ENCODE results near the gene DEFB124. TPM values are rescaled to one million over a fixed set of nuclear protein-coding genes. Genes with fewer than 3 reads are reported as not detected.
"Not testable (repeated sequence)": the region's sequence is repeated elsewhere in the genome, so short reads cannot be mapped to it uniquely, and the experiment has no call there.

Gene DEFB124
- polyA plus RNA-seq, 1 donor (not counting 4 experiments of a cell fraction or from before 2014, with no cell fraction given): not detected

GRCh38 chr20:31472395-31473330 lies 2.3 kb downstream of the DEFB124 start:
- Histone ChIP-seq H3K9me3 (ENCODE audit: control insufficient read depth, low read depth, low read length) (no peaks in the 10 kb centered on the region), H2AFZ (ENCODE audit: control insufficient read depth, low read length) (no peak overlapping the region), H3K4me2 (ENCODE audit: control insufficient read depth, extremely low read depth, insufficient read depth, low read depth, low read length) (no peak overlapping the region), H3K27me3 (ENCODE audit: control insufficient read depth, extremely low read depth, insufficient read depth, low read length) (peaks cover 19% of the 10 kb centered on the region), H3K27ac (ENCODE audit: control insufficient read depth, insufficient read depth, low read length) (no peak overlapping the region), H3K36me3 (ENCODE audit: control insufficient read depth in 2 of 2, extremely low read depth in 1 of 2, insufficient read depth in 2 of 2, low read length in 2 of 2) (no peaks in the 10 kb centered on the region), H3K4me3 (ENCODE audit: control insufficient read depth in 2 of 3, extremely low read depth in 1 of 3, insufficient read depth in 2 of 3, low read depth in 1 of 3, low read length in 3 of 3) (no peak overlapping the region), H3K9ac (ENCODE audit: control insufficient read depth, extremely low read depth, insufficient read depth, low read length) (no peak overlapping the region), H3K79me2 (ENCODE audit: control insufficient read depth, insufficient read depth, low read length) (no peaks in the 10 kb centered on the region), H3K4me1 (ENCODE audit: control insufficient read depth, extremely low read depth, insufficient read depth, low read length) (no peaks in the 10 kb centered on the region), H3K9me1 (ENCODE audit: control insufficient read depth, extremely low read depth, insufficient read depth, low read length) (no peaks in the 10 kb centered on the region), H4K20me1 (ENCODE audit: control insufficient read depth, extremely low read depth, insufficient read depth, low read length) (no peaks in the 10 kb centered on the region)
- dilution Hi-C loops (cut with MboI; ENCODE audit: extremely low pct_ligation_motif_present, low sequenced_read_pairs): no loop called here
- TF ChIP-seq, protein P1, sequence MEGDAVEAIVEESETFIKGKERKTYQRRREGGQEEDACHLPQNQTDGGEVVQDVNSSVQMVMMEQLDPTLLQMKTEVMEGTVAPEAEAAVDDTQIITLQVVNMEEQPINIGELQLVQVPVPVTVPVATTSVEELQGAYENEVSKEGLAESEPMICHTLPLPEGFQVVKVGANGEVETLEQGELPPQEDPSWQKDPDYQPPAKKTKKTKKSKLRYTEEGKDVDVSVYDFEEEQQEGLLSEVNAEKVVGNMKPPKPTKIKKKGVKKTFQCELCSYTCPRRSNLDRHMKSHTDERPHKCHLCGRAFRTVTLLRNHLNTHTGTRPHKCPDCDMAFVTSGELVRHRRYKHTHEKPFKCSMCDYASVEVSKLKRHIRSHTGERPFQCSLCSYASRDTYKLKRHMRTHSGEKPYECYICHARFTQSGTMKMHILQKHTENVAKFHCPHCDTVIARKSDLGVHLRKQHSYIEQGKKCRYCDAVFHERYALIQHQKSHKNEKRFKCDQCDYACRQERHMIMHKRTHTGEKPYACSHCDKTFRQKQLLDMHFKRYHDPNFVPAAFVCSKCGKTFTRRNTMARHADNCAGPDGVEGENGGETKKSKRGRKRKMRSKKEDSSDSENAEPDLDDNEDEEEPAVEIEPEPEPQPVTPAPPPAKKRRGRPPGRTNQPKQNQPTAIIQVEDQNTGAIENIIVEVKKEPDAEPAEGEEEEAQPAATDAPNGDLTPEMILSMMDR (optimal IDR thresholded peaks at IDR 0.05 in 1 of 3, IDR thresholded peaks at IDR 0.05 in 1 of 3, conservative IDR thresholded peaks at IDR 0.05 in 1 of 3; ENCODE audit: extremely low read depth in 1 of 3, insufficient read depth in 2 of 3, low read length in 3 of 3): no peak
- no peak for TF ChIP-seq EZH2 (IDR thresholded peaks at IDR 0.05; ENCODE audit: low read length)
- no peak for FAIRE-seq
- no peak for DNase-seq (ENCODE audit: low read depth, low spot score)

GRCh38 chr20:31470946-31471345 lies 4.0 kb downstream of the DEFB124 start:
- H3K9ac ChIP-seq (ENCODE audit: control insufficient read depth, extremely low read depth, insufficient read depth, low read length); H2AFZ ChIP-seq (ENCODE audit: control insufficient read depth, low read length); H3K27ac ChIP-seq (ENCODE audit: control insufficient read depth, insufficient read depth, low read length); H3K36me3 ChIP-seq (ENCODE audit: control insufficient read depth in 2 of 2, extremely low read depth in 1 of 2, insufficient read depth in 2 of 2, low read length in 2 of 2); DNase-seq (ENCODE audit: low read depth, low spot score); H3K9me1 ChIP-seq (ENCODE audit: control insufficient read depth, extremely low read depth, insufficient read depth, low read length); H3K4me1 ChIP-seq (ENCODE audit: control insufficient read depth, extremely low read depth, insufficient read depth, low read length); H4K20me1 ChIP-seq (ENCODE audit: control insufficient read depth, extremely low read depth, insufficient read depth, low read length); H3K79me2 ChIP-seq (ENCODE audit: control insufficient read depth, insufficient read depth, low read length); H3K4me3 ChIP-seq (ENCODE audit: control insufficient read depth in 2 of 3, extremely low read depth in 1 of 3, insufficient read depth in 2 of 3, low read depth in 1 of 3, low read length in 3 of 3); FAIRE-seq; dilution Hi-C loops (cut with MboI; ENCODE audit: extremely low pct_ligation_motif_present, low sequenced_read_pairs); H3K4me2 ChIP-seq (ENCODE audit: control insufficient read depth, extremely low read depth, insufficient read depth, low read depth, low read length); H3K9me3 ChIP-seq (ENCODE audit: control insufficient read depth, low read depth, low read length): not testable (repeated sequence)
- H3K27me3 ChIP-seq (ENCODE audit: control insufficient read depth, extremely low read depth, insufficient read depth, low read length): peaks cover 13% of the 10 kb centered on the region
